Gastrocnemius medialis (tissue), 4 donors: ENCODE data around the gene MDM2. TPM values are rescaled to one million over a fixed set of nuclear protein-coding genes. Genes with fewer than 3 reads are reported as not detected.
"Not testable (repeated sequence)": the region's sequence is repeated elsewhere in the genome, so short reads cannot be mapped to it uniquely, and the experiment has no call there.

Experiments used
- ATAC-seq, 2 donors: fragments of 150-250 bp; one replicate each; pipeline ENCODE4 v1.9.1; 2016
- DNase-seq, 2 donors: peaks; one replicate each; pipeline ENCODE4 v3.0.0-alpha.2; 2019
- H3K27ac ChIP-seq, 4 donors: fragments of 200-600 bp; sonication (generic); 1 replicate in 1 of 4; 2 replicates in 3 of 4; pipeline ENCODE4 v1.5.1; 2016 to 2018; ENCODE audit warnings: mild to moderate bottlenecking in 2 of 4, moderate library complexity in 1 of 4
- H3K27me3 ChIP-seq, 3 donors: fragments of 200-600 bp; sonication (generic) in 2 of 3; 1 replicate in 1 of 3; 2 replicates in 2 of 3; pipeline versions ENCODE4 v1.5.1 to v1.6.0; 2016 to 2019; ENCODE audit warnings: mild to moderate bottlenecking in 1 of 3, moderate library complexity in 1 of 3
- H3K36me3 ChIP-seq, 2 donors: fragments of 200-600 bp; sonication (generic) in 1 of 2; one replicate each; pipeline ENCODE4 v1.5.1; 2017 to 2018
- H3K4me1 ChIP-seq, 2 donors: fragments of 200-600 bp; sonication (generic) in 1 of 2; one replicate each; pipeline ENCODE4 v1.5.1; 2016 to 2017; ENCODE audit warnings: mild to moderate bottlenecking in 2 of 2
- H3K4me3 ChIP-seq, 4 donors: fragments of 200-600 bp; sonication (generic) in 3 of 4; 1 replicate in 1 of 4; 2 replicates in 3 of 4; pipeline ENCODE4 v1.5.1; 2016 to 2019; ENCODE audit warnings: mild to moderate bottlenecking in 2 of 4
- H3K9me3 ChIP-seq, 3 donors: fragments of 200-600 bp; sonication (generic) in 2 of 3; 1 replicate in 1 of 3; 2 replicates in 2 of 3; pipeline ENCODE4 v1.5.1; 2016 to 2019
- CTCF ChIP-seq, 5 experiments: fragments of 450-650 bp in 3 of 5; fragments of 200-600 bp in 2 of 5; sonication (generic) in 2 of 5; IDR thresholded peaks in 4 of 5; conservative IDR thresholded peaks in 1 of 5; 1 replicate in 4 of 5; 2 replicates in 1 of 5; pipeline ENCODE4 v1.5.1; 2016 to 2019; ENCODE audit warnings: antibody characterized with exemption in 5 of 5, mild to moderate bottlenecking in 3 of 5, moderate library complexity in 3 of 5
- POLR2A ChIP-seq, 2 donors: fragments of 450-650 bp; IDR thresholded peaks; one replicate each; pipeline ENCODE4 v1.6.1; 2017; ENCODE audit warnings: antibody characterized with exemption in 2 of 2, mild to moderate bottlenecking in 2 of 2, moderate library complexity in 2 of 2
- in situ Hi-C, 4 donors: fragments of 200-750 bp; cut with MboI; loops; one replicate each; pipeline versions ENCODE4 v1.15.0 to v1.8.0; 2017; ENCODE audit warnings: low sequenced_read_pairs in 4 of 4
- intact Hi-C: fragments of 100-400 bp; cut with DNase I; formaldehyde crosslinking; loops from one replicate; pipeline ENCODE4 v1.15.1; 2023; ENCODE audit warnings: low total_unique reads
- total RNA-seq, 4 donors: library from RNA; depleted of rRNA; stranded (reverse); fragments of >200 nt; gene quantifications; one replicate each; pipeline versions ENCODE4 v1.1.0 to v1.2.3, GENCODE V29; 2016

Gene MDM2
- total RNA-seq, 4 donors from 2014 or later = 61.6 to 92.2 (median 70.0) TPM

- H3K9me3 ChIP-seq = no peaks in the 10 kb centered on the region
- no peak overlapping the region for H3K27ac ChIP-seq
- no peak for TF ChIP-seq POLR2A (IDR thresholded peaks at IDR 0.05)
- TF ChIP-seq CTCF (IDR thresholded peaks at IDR 0.05 in 4 of 5, conservative IDR thresholded peaks at IDR 0.05 in 1 of 5) = no peak
- no peaks in the 10 kb centered on the region for H3K27me3 ChIP-seq
- intact Hi-C loops (loop anchor here (10.0 kb wide), 1 partner anchor 469 kb away; the partner anchor contains the start of gene MDM1), in situ Hi-C loops (loop anchor here in 1 of 4 donors (25.0 kb wide), 1 partner anchor 442 kb away; no protein-coding TSS in a partner anchor)
- ATAC-seq (no peak), DNase-seq (no peak)
- no peaks in the 10 kb centered on the region for H3K36me3 ChIP-seq
- H3K4me3 ChIP-seq = no peak overlapping the region
- H3K4me1 ChIP-seq = no peaks in the 10 kb centered on the region
These were observed 3.9 kb upstream of the MDM2 start for GRCh38 chr12:68803948-68804656.

GRCh38 chr12:68804657-68805591 lies 3.1 kb upstream of the MDM2 start:
- H3K9me3 ChIP-seq = no peaks in the 10 kb centered on the region
- H3K27me3 ChIP-seq = no peaks in the 10 kb centered on the region
- no peak for ATAC-seq
- H3K4me3 ChIP-seq = no peak overlapping the region
- no peak overlapping the region for H3K27ac ChIP-seq
- H3K4me1 ChIP-seq = peaks cover 0 to 3% of the 10 kb centered on the region in 2 donors
- in situ Hi-C loops (loop anchor here in 2 of 4 donors (5.0 to 25.0 kb wide), 2 partner anchors 58 to 443 kb away; partner anchors contain the start of gene SLC35E3 (in 1 of the 2)), intact Hi-C loops (loop anchor here (5.0 to 10.0 kb wide), 4 partner anchors 193 to 1538 kb away; partner anchors contain the start of genes CAND1, CPSF6, MDM1 and RAP1B)
- no peak for DNase-seq
- H3K36me3 ChIP-seq = peaks cover 0 to 5% of the 10 kb centered on the region in 2 donors
- TF ChIP-seq CTCF (IDR thresholded peaks at IDR 0.05 in 4 of 5, conservative IDR thresholded peaks at IDR 0.05 in 1 of 5) (no peak), POLR2A (IDR thresholded peaks at IDR 0.05) (no peak)

GRCh38 chr12:68805592-68806120 lies 2.3 kb upstream of the MDM2 start:
- H3K36me3 ChIP-seq = peaks cover 0 to 12% of the 10 kb centered on the region in 2 donors
- in situ Hi-C loops = loop anchor here in 2 of 4 donors (5.0 to 25.0 kb wide), 2 partner anchors 58 to 443 kb away; partner anchors contain the start of gene SLC35E3 (in 1 of the 2)
- TF ChIP-seq POLR2A (IDR thresholded peaks at IDR 0.05) (no peak), CTCF (IDR thresholded peaks at IDR 0.05 in 4 of 5, conservative IDR thresholded peaks at IDR 0.05 in 1 of 5) (no peak)
- H3K4me3 ChIP-seq = no peak overlapping the region
- H3K9me3 ChIP-seq = no peaks in the 10 kb centered on the region
- DNase-seq (no peak), ATAC-seq (no peak)
- H3K27me3 ChIP-seq = no peaks in the 10 kb centered on the region
- intact Hi-C loops = loop anchor here (5.0 to 10.0 kb wide), 4 partner anchors 193 to 1538 kb away; partner anchors contain the start of genes CAND1, CPSF6, MDM1 and RAP1B
- H3K27ac ChIP-seq = no peak overlapping the region
- peaks cover 0 to 3% of the 10 kb centered on the region in 2 donors for H3K4me1 ChIP-seq

GRCh38 chr12:68806488-68807237 lies 1.3 kb upstream of the MDM2 start:
- Histone ChIP-seq H3K27me3 (no peaks in the 10 kb centered on the region), H3K36me3 (peaks cover 0 to 19% of the 10 kb centered on the region in 2 donors), H3K9me3 (no peaks in the 10 kb centered on the region), H3K4me1 (peaks cover 0 to 9% of the 10 kb centered on the region in 2 donors), H3K4me3 (peak overlapping the region; percentile 88 to 98 (median 96)), H3K27ac (peak overlapping the region; percentile 97 to 99 (median 98))
- intact Hi-C loops (loop anchor here (5.0 to 10.0 kb wide), 4 partner anchors 194 to 1539 kb away; partner anchors contain the start of genes CAND1, CPSF6, MDM1 and RAP1B), in situ Hi-C loops (loop anchor here in 2 of 4 donors (5.0 to 25.0 kb wide), 2 partner anchors 59 to 444 kb away; partner anchors contain the start of gene SLC35E3 (in 1 of the 2))
- ATAC-seq (no peak), DNase-seq (no peak)
- TF ChIP-seq CTCF (IDR thresholded peaks at IDR 0.05 in 4 of 5, conservative IDR thresholded peaks at IDR 0.05 in 1 of 5) = no peak
- TF ChIP-seq POLR2A (IDR thresholded peaks at IDR 0.05) = no peak

GRCh38 chr12:68807274-68807575 lies 752 bp upstream of the MDM2 start:
- not testable (repeated sequence) for DNase-seq, ATAC-seq, H3K4me1 ChIP-seq, H3K27me3 ChIP-seq, H3K9me3 ChIP-seq
- in situ Hi-C loops (loop anchor here in 2 of 4 donors (5.0 to 25.0 kb wide), 2 partner anchors 60 to 445 kb away; partner anchors contain the start of gene SLC35E3 (in 1 of the 2)), intact Hi-C loops (loop anchor here (5.0 to 10.0 kb wide), 4 partner anchors 195 to 1540 kb away; partner anchors contain the start of genes CAND1, CPSF6, MDM1 and RAP1B)
- H3K36me3 ChIP-seq = peaks cover 0 to 20% of the 10 kb centered on the region in 2 donors
- H3K27ac ChIP-seq = peak overlapping the region; percentile 97 to 99 (median 98)
- peak overlapping the region; percentile 88 to 98 (median 96) for H3K4me3 ChIP-seq
